ENCODE results near the gene TAC3. TPM values are rescaled to one million over a fixed set of nuclear protein-coding genes. Genes with fewer than 3 reads are reported as not detected.

Gene TAC3
- total RNA-seq, 1 donor from 2014 or later: not detected

DNA sequence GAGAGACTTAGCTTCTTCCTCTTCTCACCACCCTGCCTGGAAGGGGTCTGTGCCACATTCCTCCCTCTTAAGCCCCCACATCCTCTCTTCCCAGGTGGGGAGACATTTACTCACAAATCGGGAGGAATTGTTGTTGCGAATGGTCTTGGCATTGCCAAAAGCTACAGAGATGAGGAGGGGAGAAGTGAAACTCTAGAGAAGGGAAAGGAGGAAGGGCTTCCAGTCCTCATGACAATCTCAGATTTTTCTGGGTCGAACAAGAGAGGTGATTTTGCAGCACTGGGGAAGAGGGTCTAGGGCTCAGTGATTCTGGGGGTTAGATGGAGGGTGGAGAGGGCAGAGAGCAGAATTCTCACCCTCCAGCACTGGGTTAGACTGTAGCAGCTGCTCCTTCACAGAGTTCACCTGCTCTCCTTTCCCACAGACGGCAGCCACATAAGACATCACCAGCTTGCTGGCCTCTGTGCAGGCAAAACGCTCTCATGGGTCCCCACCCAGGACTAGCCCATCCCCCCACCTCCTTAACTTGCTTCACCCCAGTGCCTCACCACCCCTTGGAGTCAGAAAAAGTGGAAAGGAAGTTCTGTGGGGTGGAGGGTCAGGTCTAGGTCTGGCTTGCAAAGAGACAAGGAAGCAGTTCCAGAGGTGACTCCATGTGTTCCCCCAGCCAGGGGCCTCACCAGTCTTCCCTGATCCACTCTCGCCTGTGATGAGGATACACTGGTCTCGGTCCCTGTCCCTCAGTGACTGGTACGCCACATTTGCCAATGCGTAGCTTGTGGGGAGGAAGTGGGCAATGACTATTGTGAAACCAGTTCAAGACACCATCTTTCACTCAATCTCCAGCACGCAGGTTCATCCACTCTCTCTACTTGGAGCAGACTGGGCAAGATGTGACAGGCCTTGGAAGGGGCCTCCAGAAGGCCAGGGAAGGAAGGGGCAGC is 30.9 kb upstream of the TAC3 start:
- no peaks in the 10 kb centered on the region for H3K27me3 ChIP-seq
- no peak for DNase-seq (ENCODE audit: extremely low spot score in 2 of 2)
- intact Hi-C loops (cut with DNase I): no loop called here
- no peak overlapping the region for H3K27ac ChIP-seq
- TF ChIP-seq, protein P1, sequence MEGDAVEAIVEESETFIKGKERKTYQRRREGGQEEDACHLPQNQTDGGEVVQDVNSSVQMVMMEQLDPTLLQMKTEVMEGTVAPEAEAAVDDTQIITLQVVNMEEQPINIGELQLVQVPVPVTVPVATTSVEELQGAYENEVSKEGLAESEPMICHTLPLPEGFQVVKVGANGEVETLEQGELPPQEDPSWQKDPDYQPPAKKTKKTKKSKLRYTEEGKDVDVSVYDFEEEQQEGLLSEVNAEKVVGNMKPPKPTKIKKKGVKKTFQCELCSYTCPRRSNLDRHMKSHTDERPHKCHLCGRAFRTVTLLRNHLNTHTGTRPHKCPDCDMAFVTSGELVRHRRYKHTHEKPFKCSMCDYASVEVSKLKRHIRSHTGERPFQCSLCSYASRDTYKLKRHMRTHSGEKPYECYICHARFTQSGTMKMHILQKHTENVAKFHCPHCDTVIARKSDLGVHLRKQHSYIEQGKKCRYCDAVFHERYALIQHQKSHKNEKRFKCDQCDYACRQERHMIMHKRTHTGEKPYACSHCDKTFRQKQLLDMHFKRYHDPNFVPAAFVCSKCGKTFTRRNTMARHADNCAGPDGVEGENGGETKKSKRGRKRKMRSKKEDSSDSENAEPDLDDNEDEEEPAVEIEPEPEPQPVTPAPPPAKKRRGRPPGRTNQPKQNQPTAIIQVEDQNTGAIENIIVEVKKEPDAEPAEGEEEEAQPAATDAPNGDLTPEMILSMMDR (IDR thresholded peaks at IDR 0.05): no peak
- TF ChIP-seq POLR2AphosphoS5 (IDR thresholded peaks at IDR 0.05; ENCODE audit: insufficient read depth in 1 of 2, low read depth in 1 of 2) (no peak), POLR2A (IDR thresholded peaks at IDR 0.05) (no peak)
- H3K4me1 ChIP-seq: no peaks in the 10 kb centered on the region
- no peaks in the 10 kb centered on the region for H3K9me3 ChIP-seq
- no peaks in the 10 kb centered on the region for H3K36me3 ChIP-seq
- no peak overlapping the region for H3K4me3 ChIP-seq

DNA sequence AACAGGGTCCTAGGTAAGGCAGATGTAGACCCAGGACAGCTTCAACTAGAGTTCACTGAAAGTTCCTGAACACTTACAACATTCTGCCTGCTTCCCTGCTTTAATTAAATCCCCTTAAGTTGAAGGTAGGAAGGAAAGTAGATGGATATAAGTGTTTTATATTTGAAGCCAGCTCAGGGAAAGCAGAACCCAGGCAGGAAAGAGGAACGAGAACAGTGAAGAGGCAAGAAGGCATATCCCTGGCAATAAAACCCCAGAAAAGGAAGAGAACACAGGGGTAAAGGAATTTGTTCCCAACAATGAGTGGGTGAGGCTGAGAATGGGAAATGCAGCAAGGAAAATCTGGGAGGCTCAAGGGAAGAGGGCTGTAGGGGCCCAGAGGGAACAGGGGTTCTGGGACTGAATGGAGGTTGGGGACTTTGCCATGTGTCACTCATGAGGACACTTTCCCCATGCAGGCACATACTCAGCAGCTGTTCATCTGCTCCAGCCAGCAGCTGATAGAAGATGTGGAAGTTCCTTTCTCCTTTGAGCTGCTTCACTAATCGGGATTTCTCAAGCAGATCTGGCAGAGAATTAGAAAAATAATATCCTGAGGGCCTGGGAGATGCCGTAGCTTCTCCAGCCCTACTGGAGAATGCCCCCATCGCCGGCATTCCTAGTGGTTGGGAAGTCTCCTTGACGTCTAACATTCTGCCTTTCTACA is 29.9 kb upstream of the TAC3 start:
- TF ChIP-seq POLR2A (IDR thresholded peaks at IDR 0.05) (no peak), POLR2AphosphoS5 (IDR thresholded peaks at IDR 0.05; ENCODE audit: insufficient read depth in 1 of 2, low read depth in 1 of 2) (no peak)
- TF ChIP-seq, protein P1 (IDR thresholded peaks at IDR 0.05): no peak

DNA sequence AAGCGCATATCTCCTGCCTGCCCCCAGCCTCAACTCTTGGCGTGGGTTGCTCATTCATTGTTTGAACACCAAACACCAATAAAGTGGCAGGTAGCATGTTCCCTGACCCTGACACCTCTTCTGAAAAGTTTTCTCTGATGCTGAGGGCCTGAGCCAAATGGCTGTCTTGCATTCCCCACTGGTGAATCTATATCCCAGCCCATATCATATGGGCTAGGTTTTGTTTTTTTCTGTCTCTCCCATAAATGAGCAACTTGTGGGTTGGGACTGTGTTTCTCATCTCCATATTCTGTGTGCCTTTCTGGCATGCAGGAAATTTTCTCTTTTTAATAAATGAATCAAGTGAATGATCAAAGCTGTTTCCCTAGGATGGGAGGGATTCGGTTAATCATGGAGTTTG is 28.6 kb upstream of the TAC3 start:
- DNase-seq (ENCODE audit: extremely low spot score in 2 of 2): no peak
- H3K27me3 ChIP-seq: no peaks in the 10 kb centered on the region
- TF ChIP-seq POLR2A (IDR thresholded peaks at IDR 0.05) (no peak), POLR2AphosphoS5 (IDR thresholded peaks at IDR 0.05; ENCODE audit: insufficient read depth in 1 of 2, low read depth in 1 of 2) (no peak)
- TF ChIP-seq, protein P1 (IDR thresholded peaks at IDR 0.05): no peak
- H3K27ac ChIP-seq: no peak overlapping the region
- intact Hi-C loops (cut with DNase I): no loop called here
- H3K36me3 ChIP-seq: no peaks in the 10 kb centered on the region
- H3K4me1 ChIP-seq: no peaks in the 10 kb centered on the region
- H3K4me3 ChIP-seq: no peak overlapping the region
- H3K9me3 ChIP-seq: no peaks in the 10 kb centered on the region

More for the DNA sequence above, 29.9 kb upstream of the TAC3 start:
- intact Hi-C loops (cut with DNase I): no loop called here
- no peak for DNase-seq (ENCODE audit: extremely low spot score in 2 of 2)
- H3K9me3 ChIP-seq: no peaks in the 10 kb centered on the region
- no peaks in the 10 kb centered on the region for H3K36me3 ChIP-seq
- no peak overlapping the region for H3K4me3 ChIP-seq
- no peaks in the 10 kb centered on the region for H3K4me1 ChIP-seq
- no peaks in the 10 kb centered on the region for H3K27me3 ChIP-seq
- no peak overlapping the region for H3K27ac ChIP-seq

DNA sequence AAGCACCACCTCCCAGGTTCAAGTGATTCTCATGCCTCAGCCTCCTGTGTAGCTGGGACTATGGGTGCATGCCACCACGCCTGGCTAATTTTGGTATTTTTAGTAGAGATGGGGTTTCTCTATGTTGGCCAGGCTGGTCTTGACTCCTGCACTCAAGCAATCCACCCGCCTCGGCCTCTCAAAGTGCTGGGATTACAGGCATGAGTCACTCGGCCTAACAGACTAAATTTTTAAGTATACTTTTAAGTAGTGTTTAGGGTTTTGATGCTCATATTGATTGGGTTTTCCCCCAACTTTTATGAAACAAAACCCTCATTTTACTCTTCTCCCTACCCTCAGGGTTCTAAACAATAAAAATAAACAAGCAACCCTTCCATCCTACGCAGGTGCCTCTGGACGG is 28.1 kb upstream of the TAC3 start:
- no peak for TF ChIP-seq POLR2A (IDR thresholded peaks at IDR 0.05)
- TF ChIP-seq, protein P1 (IDR thresholded peaks at IDR 0.05): no peak
- TF ChIP-seq POLR2AphosphoS5 (IDR thresholded peaks at IDR 0.05; ENCODE audit: insufficient read depth in 1 of 2, low read depth in 1 of 2): no peak
- Histone ChIP-seq H3K4me3 (no peak overlapping the region), H3K27ac (no peak overlapping the region), H3K36me3 (no peaks in the 10 kb centered on the region), H3K9me3 (no peaks in the 10 kb centered on the region), H3K27me3 (no peaks in the 10 kb centered on the region), H3K4me1 (no peaks in the 10 kb centered on the region)
- no peak for DNase-seq (ENCODE audit: extremely low spot score in 2 of 2)
- intact Hi-C loops (cut with DNase I): no loop called here
